ENCODE measurements around the gene ERF.

GRCh38 chr19:42200116-42200715 lies 54.7 kb downstream of the ERF start:
- no peak for TF ChIP-seq GATA3 (IDR thresholded peaks at IDR 0.05; ENCODE audit: low read depth, low read length)
- no peak for TF ChIP-seq GATA2 (IDR thresholded peaks at IDR 0.05; ENCODE audit: low read depth, low read length)
